Measurements from ENCODE around the gene GINS1. TPM values are rescaled to one million over a fixed set of nuclear protein-coding genes. Genes with fewer than 3 reads are reported as not detected.

The GINS1 gene
- total RNA-seq, result 1.4 TPM

DNA sequence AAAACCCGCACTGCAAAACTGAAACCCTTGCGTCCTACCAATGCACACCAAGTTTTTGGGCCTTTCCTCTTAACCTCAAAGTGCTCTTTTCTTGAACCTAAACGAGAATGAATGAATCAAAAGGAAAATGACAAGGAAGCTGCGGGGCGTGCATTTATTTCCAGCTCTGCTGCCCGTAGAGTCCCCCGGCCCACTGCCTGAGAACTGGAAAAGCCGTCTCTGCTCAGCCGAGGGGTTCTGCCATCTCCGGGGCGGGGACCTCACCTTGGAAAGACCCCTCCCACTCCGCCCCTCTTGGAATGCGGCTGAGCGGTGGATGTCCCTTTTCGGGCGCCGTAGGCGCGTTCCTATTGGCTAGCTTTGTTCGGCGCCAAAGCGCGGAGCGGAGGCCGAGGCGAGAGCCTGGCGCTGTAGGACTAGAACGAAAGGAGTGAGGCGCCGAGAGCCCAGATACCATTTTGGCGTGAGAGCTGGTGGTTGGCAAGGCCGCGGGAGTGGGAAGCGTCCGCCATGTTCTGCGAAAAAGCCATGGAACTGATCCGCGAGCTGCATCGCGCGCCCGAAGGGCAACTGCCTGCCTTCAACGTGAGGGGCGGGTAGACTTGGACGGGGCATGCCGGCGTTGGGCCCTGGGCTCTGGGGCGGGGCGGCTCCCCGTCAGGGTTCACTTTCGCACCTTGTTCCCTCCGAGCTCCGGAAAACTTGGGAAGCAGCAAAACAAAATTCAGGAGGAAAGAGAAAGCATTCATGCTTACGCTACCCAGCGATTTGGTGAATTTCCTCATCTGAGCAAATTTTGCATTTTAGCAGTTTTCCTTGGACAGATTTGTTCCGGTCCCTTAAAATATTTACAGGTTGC lies at the start of gene GINS1:
Gene GINS1 (plus strand): TSS at position 363 of the 859 bp plus-strand sequence. CDS start 148 bp downstream, at position 511.
- ATAC-seq (peak; percentile 96), DNase-seq (ENCODE audit: low spot score) (peak; percentile 86)
- intact Hi-C loops (cut with DNase I), result no loop called here

DNA sequence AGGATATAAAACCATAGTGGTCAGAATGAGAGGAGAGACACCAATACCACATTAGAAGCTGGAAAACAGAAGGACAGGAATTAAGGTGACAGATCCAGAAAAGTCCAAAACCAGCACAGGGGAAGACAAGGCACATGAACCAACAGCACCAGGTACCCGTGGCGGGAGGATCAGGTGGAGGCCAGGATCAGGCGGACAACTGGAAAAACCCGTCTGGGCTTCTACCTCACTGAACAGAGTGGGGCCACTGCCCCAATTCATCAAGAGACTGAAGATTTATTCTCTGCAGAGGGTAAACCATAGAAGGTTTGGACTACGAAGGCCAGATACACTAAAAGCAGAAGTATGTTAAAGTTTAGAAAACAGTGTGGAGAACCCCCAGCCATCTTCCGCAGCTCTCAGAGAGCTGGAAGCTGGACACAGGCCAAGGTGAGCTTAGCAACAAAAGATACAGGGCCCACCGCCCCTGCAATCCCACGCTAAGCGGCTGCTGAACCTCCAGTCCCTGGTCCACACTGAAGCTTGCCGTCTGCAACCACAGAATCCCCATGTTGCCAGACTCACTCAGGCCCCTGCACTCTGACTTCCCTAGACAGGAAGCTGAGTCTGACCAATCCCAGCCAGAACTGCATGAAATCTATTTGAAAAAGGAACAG lies 46.7 kb upstream of the GINS1 start:
- no peak for DNase-seq (ENCODE audit: low spot score)
- ATAC-seq, result peak; percentile 67
- intact Hi-C loops (cut with DNase I), result no loop called here

DNA sequence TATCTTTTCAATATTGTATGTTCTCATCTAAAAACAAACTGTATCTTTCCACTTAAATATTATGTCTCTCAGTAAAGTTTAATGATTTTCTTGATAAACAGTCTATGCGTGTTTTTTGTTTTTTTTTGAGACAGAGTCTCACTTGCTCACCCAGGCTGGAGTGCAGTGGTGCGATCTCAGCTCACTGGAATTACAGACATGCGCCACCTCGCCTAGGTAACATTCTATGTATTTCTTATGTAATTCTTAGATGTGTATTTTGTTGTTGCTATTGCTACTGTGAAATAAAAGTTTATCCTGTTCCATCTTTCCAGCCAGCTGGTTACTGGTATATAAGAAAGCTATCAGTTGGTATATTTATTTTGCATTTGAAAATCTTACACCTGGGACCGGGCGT lies 46.2 kb upstream of the GINS1 start:
- ATAC-seq, result no peak
- DNase-seq (ENCODE audit: low spot score), result no peak
- intact Hi-C loops (cut with DNase I), result no loop called here

DNA sequence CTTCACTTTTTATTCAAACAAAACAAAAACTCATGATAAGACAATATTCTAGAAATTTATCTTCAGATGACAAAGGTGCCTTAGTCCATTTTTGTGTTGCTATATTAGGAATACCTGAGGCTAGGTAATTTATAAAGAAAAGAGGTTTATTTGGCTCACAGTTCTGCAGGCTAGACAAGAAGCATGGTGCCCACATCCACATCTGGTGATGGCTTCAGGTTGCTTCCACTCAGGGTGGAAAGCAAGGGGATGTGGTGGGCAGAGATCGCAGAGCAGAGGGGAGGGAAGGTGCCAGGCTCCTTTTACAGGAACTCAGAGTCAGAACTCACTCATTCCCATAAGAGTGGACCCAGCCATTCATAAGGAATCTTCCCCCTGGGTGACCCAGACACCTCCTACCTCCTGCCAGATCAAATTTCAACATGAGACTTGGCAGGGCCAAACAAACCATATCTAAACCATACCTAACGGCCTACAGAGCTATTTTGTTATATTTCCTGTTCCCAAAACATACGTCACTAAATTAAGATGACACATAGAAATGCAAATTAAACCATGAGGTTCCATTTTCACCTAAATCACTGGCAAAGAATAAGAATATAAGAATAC lies 43.2 kb upstream of the GINS1 start:
- ATAC-seq (no peak), DNase-seq (ENCODE audit: low spot score) (no peak)
- intact Hi-C loops (cut with DNase I), result no loop called here

DNA sequence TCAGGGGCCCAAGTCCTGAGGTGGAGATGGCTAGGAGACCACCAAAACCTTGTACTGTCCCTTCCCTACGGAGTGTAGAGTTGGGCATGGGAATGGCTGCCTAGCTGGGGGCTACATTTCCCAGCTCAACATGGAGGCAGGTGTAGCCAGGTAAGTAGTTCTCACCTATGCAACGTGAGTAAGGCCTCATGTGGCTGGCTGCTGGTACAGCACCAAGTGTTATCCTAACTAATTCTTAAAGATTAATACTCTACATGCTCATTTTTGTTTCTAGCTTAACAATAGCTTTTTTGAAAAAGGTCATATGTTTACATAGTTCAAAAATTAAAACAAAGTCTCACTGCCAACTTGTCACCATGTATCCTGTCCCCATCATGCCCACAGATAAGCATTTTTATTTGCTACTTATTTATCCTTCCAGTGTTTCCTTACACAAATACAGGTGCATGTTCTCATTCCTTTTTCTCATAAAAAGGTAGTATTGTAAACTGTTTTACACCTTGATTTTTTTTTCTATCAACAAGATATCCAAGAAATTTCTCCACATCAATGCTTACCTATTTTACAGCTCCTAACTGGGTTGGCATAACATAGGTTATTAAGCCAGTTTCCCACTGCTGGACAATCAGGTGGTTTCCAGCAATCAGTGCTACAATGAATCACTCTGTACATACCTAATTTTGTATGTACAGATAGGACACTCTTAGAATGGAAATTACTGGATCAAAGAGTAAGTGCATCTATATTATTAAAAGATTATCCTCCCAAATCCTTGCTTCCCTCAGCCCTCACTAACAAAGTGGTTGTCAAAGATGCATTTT lies 42.4 kb upstream of the GINS1 start:
- ATAC-seq, result no peak
- no peak for DNase-seq (ENCODE audit: low spot score)
- intact Hi-C loops (cut with DNase I), result no loop called here

DNA sequence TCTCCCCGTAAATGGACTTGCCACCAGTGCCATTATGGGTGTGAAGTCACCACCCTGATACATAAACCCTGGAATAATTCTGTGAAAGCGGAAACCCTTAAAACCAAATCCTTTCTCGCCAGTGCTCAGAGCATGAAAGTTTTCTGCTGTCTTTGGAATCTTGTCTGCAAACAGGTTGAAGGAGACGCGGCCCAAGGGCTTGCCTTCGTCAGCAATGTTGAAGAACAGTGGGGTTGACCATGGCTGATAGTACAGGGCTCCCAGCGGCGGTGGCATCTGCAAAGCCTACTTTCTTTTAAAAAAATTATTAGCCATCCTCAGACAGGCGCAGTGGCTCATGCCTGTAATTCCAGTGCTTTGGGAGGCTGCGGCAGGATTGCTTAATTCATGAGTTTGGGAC lies 38.9 kb upstream of the GINS1 start:
- ATAC-seq, result no peak
- no peak for DNase-seq (ENCODE audit: low spot score)
- intact Hi-C loops (cut with DNase I), result no loop called here

DNA sequence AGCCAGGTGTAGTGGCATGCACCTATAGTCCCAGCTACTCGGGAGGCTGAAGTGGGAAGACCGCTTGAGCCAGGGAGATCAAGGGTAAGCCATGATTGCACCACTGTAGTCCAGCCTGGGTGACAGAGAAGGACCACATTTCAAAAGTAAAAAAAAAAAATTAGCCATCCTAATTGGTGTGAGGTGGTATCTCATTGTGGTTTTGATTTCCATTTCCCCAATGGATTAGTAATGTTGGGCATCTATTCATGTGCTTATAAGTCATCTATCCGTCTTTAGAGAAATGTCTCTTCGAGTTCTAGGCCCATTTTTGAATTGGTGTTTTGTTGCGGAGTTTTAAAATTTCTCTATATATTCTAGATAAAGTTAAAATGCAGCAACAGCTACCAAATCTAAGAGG lies 38.5 kb upstream of the GINS1 start:
- ATAC-seq (no peak), DNase-seq (ENCODE audit: low spot score) (no peak)
- intact Hi-C loops (cut with DNase I), result no loop called here

DNA sequence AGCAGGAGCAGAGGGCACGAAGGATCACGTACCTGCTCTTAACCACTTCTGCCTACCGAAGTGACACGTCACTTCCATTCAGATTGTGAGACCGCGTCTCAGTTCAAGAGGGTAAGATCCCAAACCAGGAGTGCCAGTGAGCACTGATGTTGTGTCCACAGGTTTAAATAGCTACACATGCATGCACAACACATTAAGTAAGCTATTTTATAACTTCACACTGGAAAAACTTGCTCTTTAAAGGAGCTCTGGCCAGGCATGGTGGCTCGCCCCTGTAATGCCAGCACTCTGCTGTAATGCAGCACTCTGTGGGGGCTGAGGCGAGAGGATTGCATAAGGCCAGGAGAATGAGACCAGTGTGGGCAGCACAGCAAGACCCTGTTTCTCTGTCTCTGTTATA lies 37.9 kb upstream of the GINS1 start:
- ATAC-seq, result peak; percentile 82
- intact Hi-C loops (cut with DNase I), result no loop called here
- DNase-seq (ENCODE audit: low spot score), result no peak

DNA sequence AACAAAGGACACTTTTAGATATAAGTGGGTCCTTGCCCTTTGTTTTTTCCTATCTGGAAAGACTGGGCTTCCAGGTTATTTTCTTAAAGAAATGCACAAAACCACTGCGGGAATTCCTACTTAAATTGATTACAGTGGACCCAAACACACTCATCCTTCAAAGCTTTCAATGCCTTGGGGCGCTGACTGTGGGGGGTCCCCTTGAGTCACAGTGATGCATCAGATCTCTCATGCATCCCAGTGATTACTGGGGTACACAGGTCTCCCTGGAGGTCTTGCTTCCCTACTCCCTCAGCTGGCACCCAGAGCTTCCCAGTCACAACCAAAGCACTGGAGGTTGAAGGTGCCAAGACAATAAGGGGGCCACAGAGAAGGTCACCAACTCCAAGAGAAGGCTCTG lies 37.5 kb upstream of the GINS1 start:
- intact Hi-C loops (cut with DNase I), result no loop called here
- DNase-seq (ENCODE audit: low spot score), result no peak
- ATAC-seq, result no peak

DNA sequence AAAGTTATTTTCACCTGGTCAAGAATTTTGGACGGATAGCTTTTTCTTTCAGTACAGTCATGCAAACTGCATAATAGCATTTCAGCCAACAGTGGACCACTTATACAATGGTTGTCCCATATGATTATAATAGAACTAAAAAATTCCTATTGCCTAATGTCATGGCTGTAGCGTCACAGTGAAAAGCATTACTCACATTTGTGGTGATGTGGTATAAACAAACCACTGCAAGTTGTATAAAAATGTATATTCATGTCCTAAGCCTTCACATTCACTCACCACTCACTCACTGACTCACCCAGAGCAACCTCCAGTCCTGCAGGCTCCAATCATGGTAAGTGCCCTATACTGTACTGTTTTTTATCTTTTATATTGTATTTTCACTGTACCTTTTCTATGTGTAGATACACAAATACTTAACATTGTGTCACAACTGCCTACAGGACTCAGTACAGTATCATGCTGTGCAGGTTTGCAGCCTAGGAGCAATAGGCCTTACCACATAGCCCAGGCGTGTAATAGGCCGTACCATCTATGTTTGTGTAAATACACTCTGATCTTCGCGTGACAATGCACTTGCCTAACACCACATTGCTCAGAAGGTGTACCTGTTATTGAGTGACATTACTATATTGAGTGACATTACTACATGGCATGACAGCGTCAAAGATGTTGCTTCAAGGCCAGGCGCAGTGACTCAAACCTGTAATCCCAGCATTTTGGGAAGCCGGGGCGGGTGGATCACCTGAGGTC lies 34.7 kb upstream of the GINS1 start:
- no peak for ATAC-seq
- intact Hi-C loops (cut with DNase I), result no loop called here
- DNase-seq (ENCODE audit: low spot score), result no peak

DNA sequence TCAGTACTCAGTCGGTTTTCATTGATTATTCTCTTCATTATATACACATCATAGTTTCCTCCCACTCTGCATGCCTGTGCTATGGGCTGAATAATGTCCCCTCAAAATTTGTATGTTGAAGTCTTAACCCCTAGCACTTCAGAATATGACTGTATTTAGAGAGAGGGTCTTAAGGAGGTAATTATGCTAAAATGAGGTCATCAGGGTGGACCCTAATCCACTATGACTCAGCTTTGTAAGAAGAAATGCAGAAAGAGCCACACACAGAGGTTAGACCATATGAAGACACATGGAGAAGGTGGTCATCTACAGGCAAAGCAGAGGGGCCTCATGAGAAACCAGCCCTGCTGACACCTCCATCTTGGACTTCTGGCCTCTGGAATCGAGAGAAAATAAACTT lies 32.6 kb upstream of the GINS1 start:
- intact Hi-C loops (cut with DNase I), result no loop called here
- DNase-seq (ENCODE audit: low spot score), result no peak
- ATAC-seq, result no peak

DNA sequence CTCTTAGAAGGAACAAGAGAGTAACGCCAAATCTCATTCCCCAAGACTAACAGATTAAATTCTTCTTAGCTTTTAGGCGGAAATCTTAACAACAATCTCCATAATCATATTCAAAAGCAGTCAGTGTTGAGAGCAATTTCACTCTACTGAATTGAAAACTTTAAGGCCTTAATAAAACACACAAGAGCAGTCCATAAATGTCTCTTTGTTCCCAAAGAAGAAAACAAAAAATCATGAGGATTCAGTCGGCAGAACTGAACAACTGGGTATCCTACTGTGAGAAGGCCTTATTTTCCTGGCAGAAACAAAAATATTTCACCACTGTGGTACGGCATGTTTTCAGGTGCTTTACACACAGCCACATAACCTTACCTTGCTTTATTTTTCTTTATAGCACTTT lies 31.2 kb upstream of the GINS1 start:
- DNase-seq (ENCODE audit: low spot score) (no peak), ATAC-seq (peak; percentile 49)
- intact Hi-C loops (cut with DNase I), result no loop called here

DNA sequence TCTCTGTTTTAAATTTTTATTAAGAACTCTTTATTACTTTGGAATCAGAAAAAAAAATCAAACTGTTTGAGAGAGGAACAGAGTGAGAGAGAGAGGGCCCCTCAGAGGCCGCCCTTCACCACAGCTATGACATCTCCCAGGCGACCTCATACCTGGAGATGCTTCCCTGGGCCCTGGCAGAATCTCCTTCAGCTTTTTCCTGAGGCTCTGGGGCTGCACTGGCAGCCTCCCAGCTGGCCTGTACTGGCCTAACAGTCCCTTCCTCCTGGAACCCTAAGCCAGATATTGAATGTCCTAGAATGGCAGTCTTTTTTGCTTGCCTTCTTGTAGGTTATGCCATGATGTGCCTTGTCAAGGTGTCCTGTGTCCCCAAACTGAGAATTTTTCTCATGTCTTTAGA lies 30.6 kb upstream of the GINS1 start:
- DNase-seq (ENCODE audit: low spot score) (no peak), ATAC-seq (peak; percentile 35)
- intact Hi-C loops (cut with DNase I), result no loop called here

DNA sequence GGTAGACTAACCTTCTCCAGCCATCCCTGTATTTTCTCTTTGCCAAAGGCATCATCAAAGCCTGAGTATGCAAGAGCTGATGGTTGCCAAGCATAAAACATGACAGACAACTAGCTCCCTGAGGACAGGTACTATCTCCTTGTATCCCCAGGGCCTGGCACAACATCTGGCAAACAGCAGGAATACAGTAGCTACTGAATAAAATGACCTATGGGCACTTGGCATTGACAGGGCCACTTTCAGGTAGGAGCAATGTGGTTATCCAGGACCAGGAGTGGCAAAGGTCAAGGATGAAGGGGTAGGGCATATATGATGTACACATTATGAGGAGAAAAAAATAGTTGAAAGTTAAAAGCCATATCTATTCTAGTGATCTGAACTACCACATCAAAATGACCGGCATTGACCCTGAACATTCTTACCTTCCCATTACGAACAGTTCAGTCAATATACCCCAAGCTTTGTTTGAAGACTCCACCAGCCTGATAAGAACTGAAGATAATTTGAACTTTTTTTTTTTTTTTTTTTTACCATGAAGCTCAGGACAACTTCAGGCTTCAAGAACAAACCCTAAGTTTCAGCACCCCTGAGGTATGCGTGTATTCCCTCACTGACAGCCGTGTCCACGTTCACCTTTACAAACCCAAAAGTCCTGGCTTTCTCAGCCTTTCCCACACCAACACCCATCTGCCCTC lies 29.1 kb upstream of the GINS1 start:
- intact Hi-C loops (cut with DNase I), result no loop called here
- no peak for DNase-seq (ENCODE audit: low spot score)

DNA sequence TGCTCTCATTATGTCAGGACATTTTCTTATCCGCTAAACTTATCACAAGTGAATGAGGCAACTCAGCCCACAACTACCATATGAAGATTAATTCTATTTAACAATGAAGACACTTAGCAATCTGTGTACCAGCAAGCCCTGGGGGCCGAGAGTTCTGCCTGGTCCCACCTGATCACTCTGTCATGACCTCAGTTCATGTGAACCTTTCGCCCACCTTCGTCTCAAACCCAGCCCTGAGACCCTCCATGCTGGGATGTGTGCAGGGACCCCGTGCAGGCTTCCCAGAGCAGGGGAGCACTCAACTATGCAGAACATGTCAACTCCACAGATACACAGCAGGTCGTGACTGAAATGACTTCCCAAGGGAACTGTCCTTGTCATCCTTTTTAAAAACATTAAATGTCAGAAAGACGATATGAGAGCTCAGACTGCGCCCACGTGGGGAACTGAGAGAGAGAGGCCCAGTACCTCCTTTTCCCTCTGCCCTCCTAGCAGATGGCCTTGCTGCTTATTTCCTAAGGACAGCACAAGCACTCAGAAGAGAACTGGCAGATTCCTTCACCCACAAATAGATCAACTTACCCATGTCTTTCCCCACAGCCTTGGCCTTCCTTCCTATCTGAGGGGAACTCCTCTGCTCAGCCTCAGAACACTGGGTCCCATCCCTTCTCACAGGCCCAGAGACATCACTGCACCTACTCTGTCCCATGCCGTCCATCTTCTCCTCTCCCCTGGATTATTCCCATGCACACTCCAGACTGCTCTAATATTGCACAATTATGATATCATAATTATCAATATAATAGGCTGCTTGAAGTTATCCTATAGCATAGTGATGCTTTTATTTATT lies 28.4 kb upstream of the GINS1 start:
- no peak for DNase-seq (ENCODE audit: low spot score)
- intact Hi-C loops (cut with DNase I), result no loop called here
- ATAC-seq, result no peak

More for the DNA sequence above, 29.1 kb upstream of the GINS1 start:
- no peak for ATAC-seq

DNA sequence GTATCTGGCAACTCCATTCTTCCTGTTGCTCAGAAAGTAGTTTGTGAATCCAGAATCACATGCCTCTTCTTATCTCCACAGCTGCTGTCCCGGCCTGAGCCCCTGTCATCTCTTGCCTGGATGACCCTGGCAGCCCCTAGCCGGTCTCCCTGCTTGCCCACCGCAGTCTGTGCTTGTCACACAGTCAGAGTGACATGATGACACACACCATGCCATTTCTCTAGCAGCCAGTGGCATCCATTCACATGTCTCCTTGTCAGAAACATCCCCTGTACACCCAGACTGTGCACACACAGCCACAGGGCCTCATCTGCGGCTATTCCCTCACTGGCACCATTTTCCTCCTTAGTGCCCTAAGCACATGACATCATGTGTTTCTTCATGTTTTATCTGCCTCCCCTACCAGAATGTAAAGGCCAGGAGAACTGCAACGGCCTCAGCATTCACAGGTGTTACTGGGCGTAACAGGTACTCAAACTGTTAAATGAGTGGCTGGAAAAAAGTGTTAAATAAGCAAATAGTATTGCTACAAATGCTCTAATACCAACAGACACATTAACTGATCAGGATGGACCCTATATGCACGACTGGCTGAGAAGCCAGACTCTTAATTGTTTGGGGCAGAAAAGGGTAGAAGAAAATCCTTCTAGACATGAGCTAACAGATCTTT lies 26.4 kb upstream of the GINS1 start:
- ATAC-seq (no peak), DNase-seq (ENCODE audit: low spot score) (no peak)
- intact Hi-C loops (cut with DNase I), result no loop called here

Measured in sciatic nerve (tissue), 2 donors.